DMS79 (cell line): ENCODE results near the gene ACTG1.
A peak's percentile ranks its signal among the peaks of the same experiment; 100 is the strongest.

ENCODE experiments used
- DNase-seq: peaks from one replicate; lab custom pipeline; 2025; lab: John Stamatoyannopoulos, UW

ACTG1 gene

GRCh38 chr17:81545160-81545949 is 32.8 kb upstream of the ACTG1 start:
- no peak for DNase-seq

GRCh38 chr17:81544281-81544974 is 31.8 kb upstream of the ACTG1 start:
- no peak for DNase-seq

- no peak for DNase-seq
Observed at GRCh38 chr17:81543756-81544155, 31.2 kb upstream of the ACTG1 start.

GRCh38 chr17:81543339-81543675 is 30.7 kb upstream of the ACTG1 start:
- DNase-seq = no peak

DNA sequence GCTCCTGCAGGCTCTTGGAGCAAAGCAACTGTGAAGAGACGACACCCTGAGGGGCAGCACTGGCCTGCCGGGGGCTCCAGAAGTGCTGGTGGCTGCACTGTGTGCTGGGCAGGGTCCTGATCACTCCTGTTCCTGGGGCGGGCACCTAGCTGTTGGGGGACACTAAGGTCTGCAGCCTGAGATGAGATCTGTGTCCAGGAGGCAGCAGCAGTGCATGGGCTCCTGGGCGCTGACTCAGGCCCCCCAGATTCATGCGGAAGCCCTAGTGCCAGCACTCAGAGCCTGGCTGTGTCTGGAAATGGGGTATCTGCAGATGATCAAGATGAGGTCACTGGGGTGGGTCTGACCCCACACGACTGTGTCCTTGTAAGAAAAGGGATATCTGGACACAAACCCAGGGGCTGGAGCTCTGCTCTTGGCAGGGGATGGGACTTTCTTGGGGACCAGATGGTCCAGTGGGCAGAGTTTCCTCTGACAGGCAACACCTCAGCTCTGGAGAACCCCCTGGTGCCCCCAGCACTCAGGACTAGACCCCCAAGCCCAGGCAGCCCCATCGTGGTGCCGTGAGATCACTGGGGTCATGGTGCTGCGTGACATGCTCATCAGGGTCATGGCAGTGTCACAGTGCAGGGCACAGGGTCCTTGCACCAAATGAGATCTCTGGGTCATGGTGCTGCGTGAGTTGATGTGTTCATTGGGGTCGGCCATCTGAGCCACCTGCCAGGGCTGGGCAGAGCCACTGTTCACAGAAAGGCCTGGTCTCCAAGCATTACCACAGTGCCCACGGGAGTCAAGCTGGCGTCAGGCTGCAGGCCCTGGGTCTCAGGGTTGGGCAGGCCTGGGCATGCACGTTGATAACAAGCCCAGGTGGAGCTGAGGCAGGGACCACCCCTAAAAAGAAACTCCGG is 30.1 kb upstream of the ACTG1 start:
- DNase-seq = no peak

DNA sequence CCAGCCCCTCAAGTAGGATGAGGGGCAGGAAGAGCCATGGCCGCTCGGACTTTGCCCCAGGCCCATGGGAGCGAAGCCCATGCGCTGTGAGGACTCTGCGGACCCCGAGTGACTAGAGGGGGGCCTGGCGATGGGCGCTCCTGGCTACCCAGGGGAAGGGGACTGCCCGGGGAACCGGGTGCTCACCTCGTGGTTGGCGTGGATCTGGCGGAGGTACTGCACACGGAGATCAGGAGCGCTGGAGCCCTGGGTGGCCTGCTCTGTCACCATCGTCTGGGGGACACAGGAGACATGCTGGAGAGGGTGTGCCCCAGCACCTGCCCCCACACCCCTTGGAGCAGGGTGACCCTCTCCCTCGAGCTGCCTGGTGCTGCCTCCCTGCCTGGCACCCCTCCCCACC is 28.5 kb upstream of the ACTG1 start:
- DNase-seq = no peak

DNA sequence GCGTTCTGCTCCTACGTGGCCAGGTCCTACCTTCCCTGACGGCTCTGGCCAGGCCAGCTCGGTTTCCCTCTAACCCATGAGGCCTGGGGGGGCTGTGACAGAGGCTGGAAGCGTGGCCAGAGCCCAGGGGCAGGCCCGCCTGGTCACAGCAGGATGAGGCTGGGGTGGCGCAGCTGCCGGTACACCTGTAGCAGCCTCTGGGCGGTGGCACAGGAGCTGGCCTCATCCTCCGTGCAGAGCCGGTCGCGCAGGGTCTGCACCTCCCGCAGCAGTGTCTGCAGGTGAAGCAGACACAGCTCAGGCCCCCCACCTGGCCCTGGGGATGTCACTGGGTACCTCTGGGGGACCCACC is 28.1 kb upstream of the ACTG1 start:
- no peak for DNase-seq

GRCh38 chr17:81539961-81540675 is 27.5 kb upstream of the ACTG1 start:
- DNase-seq = no peak

DNA sequence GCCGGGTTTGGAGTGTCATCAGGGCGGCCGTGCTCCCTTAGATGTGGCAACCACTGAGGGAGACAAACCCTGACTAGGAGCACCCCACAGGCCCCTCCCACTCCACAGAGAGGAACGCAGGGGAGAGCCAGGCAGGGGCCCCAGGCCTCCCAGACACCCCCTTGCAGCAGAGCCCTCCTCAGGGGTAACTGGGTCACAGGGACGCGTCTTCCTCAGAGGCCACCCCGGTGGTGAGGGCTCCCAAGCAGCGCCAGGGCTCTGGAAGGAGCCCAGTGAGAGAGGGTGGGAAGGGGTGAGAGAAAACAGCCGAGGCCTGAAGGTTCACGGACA is 26.9 kb upstream of the ACTG1 start:
- DNase-seq = no peak

DNA sequence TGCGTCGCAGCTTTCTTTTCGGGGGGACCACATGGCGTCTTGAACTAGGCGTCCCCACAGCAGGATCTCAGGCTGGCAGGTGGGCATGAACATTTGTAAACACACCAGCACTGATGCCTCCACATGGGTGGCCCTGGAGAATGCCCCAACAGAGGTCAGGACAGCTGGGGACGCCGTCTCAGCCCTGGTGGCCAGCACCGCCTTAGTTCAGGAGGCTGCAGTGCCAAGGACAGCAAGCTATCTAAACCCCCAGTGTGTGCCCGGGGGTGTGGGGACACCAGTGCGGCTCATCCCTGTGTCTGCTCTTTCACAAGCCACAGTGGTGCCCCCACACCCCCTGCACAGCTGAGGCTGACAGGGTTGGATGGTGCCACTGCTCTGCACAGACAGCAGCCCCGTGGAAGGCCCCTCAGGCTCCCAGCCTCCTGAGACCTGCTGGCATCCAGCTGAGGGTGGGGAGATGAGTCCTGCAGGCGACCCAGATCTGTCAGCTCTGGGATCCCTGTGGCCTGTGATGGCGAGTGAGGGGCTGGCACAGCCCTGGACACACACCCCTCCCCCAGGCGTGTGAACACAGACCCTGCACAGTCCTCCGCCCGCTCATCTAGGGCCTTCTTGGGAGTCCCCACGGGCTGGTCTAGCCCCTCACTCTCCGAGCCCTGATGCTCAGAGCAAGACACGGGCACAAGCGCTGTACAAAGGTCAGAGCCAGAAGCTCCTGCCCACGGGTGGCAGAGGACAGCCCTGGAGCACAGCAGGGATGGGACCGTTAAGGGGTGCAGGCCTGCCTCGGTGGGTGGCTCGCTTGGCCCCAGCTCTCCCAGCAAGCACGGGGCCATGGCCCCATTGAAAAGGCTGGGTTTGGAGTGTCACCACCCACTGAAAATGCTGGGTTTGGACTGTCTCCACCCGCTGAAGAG is 26.3 kb upstream of the ACTG1 start:
- no peak for DNase-seq

- peak; percentile 69 for DNase-seq
Observed at GRCh38 chr17:81537856-81538555, 25.4 kb upstream of the ACTG1 start.

GRCh38 chr17:81537343-81537855 is 24.8 kb upstream of the ACTG1 start:
- peak; percentile 55 for DNase-seq

GRCh38 chr17:81536299-81537290 is 24.0 kb upstream of the ACTG1 start:
- no peak for DNase-seq

GRCh38 chr17:81535480-81536298 is 23.1 kb upstream of the ACTG1 start:
- no peak for DNase-seq

GRCh38 chr17:81535007-81535328 is 22.4 kb upstream of the ACTG1 start:
- DNase-seq = no peak

GRCh38 chr17:81534157-81535006 is 21.8 kb upstream of the ACTG1 start:
- no peak for DNase-seq
